HCT116 (cell line): ENCODE data around the gene PLD1. TPM values are rescaled to one million over a fixed set of nuclear protein-coding genes. Genes with fewer than 3 reads are reported as not detected.
A peak's percentile ranks its signal among the peaks of the same experiment; 100 is the strongest.

Source experiments
- ATAC-seq: fragments of 200-7000 bp; cut with Tn5 transposase; 2 replicates; pipeline ENCODE4 v1.9.1; 2020; ENCODE audit warnings: mild to moderate bottlenecking, moderate library complexity
- BruUV-seq: library from RNA; stranded (reverse); fragments of 400-500 nt; replicated peaks from 2 replicates; lab custom pipeline; 2021; lab: Mats Ljungman, UMichigan
- CTCF ChIA-PET: fragments of 300-600 bp; sonication (Branson Sonifier 250); formaldehyde crosslinking; loops from one replicate; lab custom pipeline; 2021; ENCODE audit warnings: antibody characterized with exemption; lab: Charles Lee
- POLR2A ChIA-PET: fragments of 300-600, 350-600 bp; sonication (Branson Sonifier 250); formaldehyde crosslinking; loops from one replicate; lab custom pipeline; 2021; ENCODE audit warnings: antibody characterized with exemption; lab: Charles Lee
- RAD21 ChIA-PET, 2 experiments: fragments of 300-600 bp; sonication (Branson Sonifier 250); formaldehyde crosslinking; loops; one replicate each; lab custom pipeline; 2023; ENCODE audit warnings: low total read pairs in 2 of 2; ENCODE audit not compliant: uncharacterized antibody in 2 of 2, unreplicated experiment in 2 of 2, low non-redundant PET in 1 of 2; lab: Charles Lee
- DNase-seq: peaks from one replicate; pipeline ENCODE4 v3.0.0-alpha.2; 2010; ENCODE audit warnings: low read depth, low spot score
- H2AFZ ChIP-seq: fragments of 200-600 bp; shearing (Covaris generic), sonication (generic); 2 replicates; pipeline ENCODE4 v1.6.1; 2017; ENCODE audit warnings: low read depth, mixed run types, mixed read lengths, antibody characterized with exemption, low read length; ENCODE audit not compliant: poor library complexity, severe bottlenecking
- H3K27ac ChIP-seq: 2 replicates; pipeline ENCODE4 v1.5.1; 2012; ENCODE audit warnings: low read depth, low read length
- H3K27me3 ChIP-seq: fragments of 200-600 bp; sonication (generic); 2 replicates; pipeline ENCODE4 v1.6.1; 2016; ENCODE audit warnings: mixed run types, low read length, mixed read lengths; ENCODE audit not compliant: insufficient read depth
- H3K36me3 ChIP-seq, 2 experiments: fragments of 200-500 bp in 1 of 2; fragments of 200-600 bp in 1 of 2; sonication (Bioruptor generic) in 1 of 2; sonication (generic) in 1 of 2; 2 replicates each; pipeline versions ENCODE4 v1.5.1 to v1.6.1; 2014 to 2016; ENCODE audit warnings: low read length in 2 of 2, inconsistent platforms in 1 of 2, mixed read lengths in 1 of 2, mixed run types in 1 of 2; ENCODE audit not compliant: insufficient read depth in 2 of 2, control insufficient read depth in 1 of 2
- H3K4me1 ChIP-seq, 2 experiments: fragments of 200-600 bp in 1 of 2; sonication (generic) in 1 of 2; 2 replicates each; pipeline versions ENCODE4 v1.5.1 to v1.6.1; 2012 to 2017; ENCODE audit warnings: low read length in 2 of 2, inconsistent platforms in 1 of 2, mild to moderate bottlenecking in 1 of 2, mixed read lengths in 1 of 2, mixed run types in 1 of 2, moderate library complexity in 1 of 2; ENCODE audit not compliant: insufficient read depth in 2 of 2, control insufficient read depth in 1 of 2
- H3K4me2 ChIP-seq: fragments of 200-600 bp; sonication (generic); 2 replicates; pipeline ENCODE4 v1.6.1; 2017; ENCODE audit warnings: mixed run types, low read length, mixed read lengths
- H3K4me3 ChIP-seq, 2 experiments: fragments of 200-600 bp in 1 of 2; sonication (generic) in 1 of 2; replicated peaks in 1 of 2; 2 replicates each; pipeline ENCODE4 v1.5.1; 2011 to 2016; ENCODE audit warnings: low read length in 2 of 2, control low read depth in 1 of 2, low read depth in 1 of 2, mild to moderate bottlenecking in 1 of 2, mixed read lengths in 1 of 2, mixed run types in 1 of 2
- H3K79me2 ChIP-seq: fragments of 200-600 bp; sonication (generic); 2 replicates; pipeline ENCODE4 v1.6.1; 2017; ENCODE audit warnings: mild to moderate bottlenecking, mixed run types, low read length, moderate library complexity, mixed read lengths; ENCODE audit not compliant: insufficient read depth
- H3K9ac ChIP-seq: fragments of 200-600 bp; sonication (generic); 2 replicates; pipeline ENCODE4 v1.6.1; 2016; ENCODE audit warnings: low read length, mixed read lengths
- H3K9me2 ChIP-seq: fragments of 200-600 bp; sonication (generic), shearing (Covaris generic); 2 replicates; pipeline ENCODE4 v1.6.1; 2017; ENCODE audit warnings: mixed run types, mild to moderate bottlenecking, moderate library complexity; ENCODE audit not compliant: insufficient read depth
- H3K9me3 ChIP-seq, 2 experiments: fragments of 200-500 bp in 1 of 2; fragments of 200-600 bp in 1 of 2; sonication (Bioruptor generic) in 1 of 2; sonication (generic) in 1 of 2; 2 replicates each; pipeline ENCODE4 v1.6.1; 2014 to 2017; ENCODE audit warnings: low read length in 2 of 2, mixed read lengths in 2 of 2, inconsistent platforms in 1 of 2, low read depth in 1 of 2, mild to moderate bottlenecking in 1 of 2, mixed run types in 1 of 2, moderate library complexity in 1 of 2; ENCODE audit not compliant: control insufficient read depth in 1 of 2, insufficient read depth in 1 of 2
- H4K20me1 ChIP-seq: fragments of 200-600 bp; sonication (generic), shearing (Covaris generic); 2 replicates; pipeline ENCODE4 v1.6.1; 2017; ENCODE audit warnings: mixed run types, mild to moderate bottlenecking, moderate library complexity; ENCODE audit not compliant: insufficient read depth
- CBX3 ChIP-seq: IDR thresholded peaks from 2 replicates; pipeline ENCODE4 v1.6.1; 2012; ENCODE audit warnings: low read depth
- EGR1 ChIP-seq: IDR thresholded peaks from 2 replicates; pipeline ENCODE4 v1.6.1; 2012; ENCODE audit warnings: low read depth
- ELF1 ChIP-seq: IDR thresholded peaks from 2 replicates; pipeline ENCODE4 v1.6.1; 2012; ENCODE audit warnings: low read depth, borderline replicate concordance
- EZH2 ChIP-seq: fragments of 200-600 bp; sonication (generic); IDR thresholded peaks from 2 replicates; pipeline ENCODE4 v1.6.1; 2017; ENCODE audit warnings: antibody characterized with exemption, mixed run types
- EZH2phosphoT487 ChIP-seq: fragments of 200-600 bp; IDR thresholded peaks from 2 replicates; pipeline ENCODE4 v1.6.1; 2018; ENCODE audit warnings: antibody characterized with exemption, borderline replicate concordance
- POLR2A ChIP-seq: IDR thresholded peaks from 2 replicates; pipeline ENCODE4 v1.7.0; 2011; ENCODE audit warnings: borderline replicate concordance; ENCODE audit not compliant: insufficient read depth, insufficient read length; ENCODE audit errors: extremely low read depth
- POLR2AphosphoS5 ChIP-seq: IDR thresholded peaks from 2 replicates; pipeline ENCODE4 v1.6.1; 2011; ENCODE audit warnings: mild to moderate bottlenecking, low read depth, low read length, moderate library complexity
- RAD21 ChIP-seq: IDR thresholded peaks from 2 replicates; pipeline ENCODE4 v1.6.1; 2012; ENCODE audit warnings: low read depth, mild to moderate bottlenecking
- SP1 ChIP-seq: IDR thresholded peaks from 2 replicates; pipeline ENCODE4 v1.6.1; 2012; ENCODE audit warnings: low read depth
- SRF ChIP-seq: IDR thresholded peaks from 2 replicates; pipeline ENCODE4 v1.6.1; 2012; ENCODE audit warnings: low read depth
- ZNF274 ChIP-seq: fragments of 200-500 bp; sonication (Bioruptor generic); IDR thresholded peaks from 2 replicates; pipeline ENCODE4 v1.6.1; 2014; ENCODE audit warnings: mild to moderate bottlenecking, low read depth, low read length, inconsistent platforms
- intact Hi-C: fragments of 100-400 bp; cut with micrococcal nuclease; formaldehyde crosslinking; loops from 2 replicates; pipeline ENCODE4 v1.10.0; 2022
- total RNA-seq: library from RNA; stranded (reverse); gene quantifications from one replicate; pipeline ENCODE4 v1.2.1, GENCODE V29; 2021; ENCODE audit not compliant: unreplicated experiment
- TF ChIP-seq, protein P1 (sequence below): IDR thresholded peaks from 2 replicates; pipeline ENCODE4 v1.6.1; 2012

The PLD1 gene
- total RNA-seq, 1 experiment from 2014 or later = 8.4 TPM

DNA sequence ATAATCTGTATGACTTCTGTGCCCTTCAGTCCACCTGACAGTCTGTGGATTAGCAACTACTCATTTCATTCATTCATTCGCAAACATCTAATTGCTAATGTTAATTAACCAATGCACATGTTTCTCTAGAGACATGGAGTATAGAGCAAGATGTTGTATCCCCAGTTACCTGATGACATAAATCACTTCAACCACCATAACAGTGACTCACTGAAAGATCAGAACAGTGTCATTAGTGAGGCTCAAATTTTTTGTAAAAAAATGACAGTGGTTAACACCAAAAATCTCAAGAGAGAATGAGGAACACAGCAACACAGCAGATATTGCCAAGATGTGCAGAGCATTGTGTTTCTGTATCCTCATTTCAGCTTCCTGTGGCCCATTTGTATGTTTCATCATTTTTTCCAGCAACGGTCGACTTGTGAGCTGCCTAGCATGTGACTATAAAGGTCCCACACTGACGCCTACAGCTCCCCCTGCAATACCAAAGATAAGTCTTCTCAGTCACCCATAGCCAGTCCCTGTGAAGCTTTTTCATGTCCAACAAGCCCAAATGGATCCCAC, 3.7 kb upstream of the PLD1 start:
- intact Hi-C loops = loop anchor here (10.0 kb wide), 1 partner anchor 61 kb away; no protein-coding TSS in a partner anchor
- TF ChIP-seq POLR2AphosphoS5 = no peak
- no peak for TF ChIP-seq ZNF274
- TF ChIP-seq POLR2A = no peak
- no peak for TF ChIP-seq CBX3
- DNase-seq = no peak
- POLR2A ChIA-PET = no interaction called here
- H2AFZ ChIP-seq = peak overlapping the region; percentile 13
- BruUV-seq = no TSS peak
- RAD21 ChIA-PET = interaction anchor here in 1 of 2 experiments (0.8 kb wide), 1 partner anchor 16 kb away, joined by 3 read pairs; no protein-coding TSS in a partner anchor
- H3K9ac ChIP-seq = no peak overlapping the region
- no peaks in the 10 kb centered on the region for H3K9me3 ChIP-seq
- H3K27me3 ChIP-seq = no peaks in the 10 kb centered on the region
- no peak overlapping the region for H3K27ac ChIP-seq
- H3K9me2 ChIP-seq = no peaks in the 10 kb centered on the region
- H3K4me3 ChIP-seq = no peak overlapping the region
- H3K36me3 ChIP-seq = no peaks in the 10 kb centered on the region
- no peak for ATAC-seq
- CTCF ChIA-PET = no interaction called here
- H3K79me2 ChIP-seq = no peaks in the 10 kb centered on the region
- H4K20me1 ChIP-seq = no peaks in the 10 kb centered on the region
- H3K4me2 ChIP-seq = no peak overlapping the region
- H3K4me1 ChIP-seq = peaks cover 5 to 33% of the 10 kb centered on the region in 2 experiments; a peak in 3 of 4 replicates

DNA sequence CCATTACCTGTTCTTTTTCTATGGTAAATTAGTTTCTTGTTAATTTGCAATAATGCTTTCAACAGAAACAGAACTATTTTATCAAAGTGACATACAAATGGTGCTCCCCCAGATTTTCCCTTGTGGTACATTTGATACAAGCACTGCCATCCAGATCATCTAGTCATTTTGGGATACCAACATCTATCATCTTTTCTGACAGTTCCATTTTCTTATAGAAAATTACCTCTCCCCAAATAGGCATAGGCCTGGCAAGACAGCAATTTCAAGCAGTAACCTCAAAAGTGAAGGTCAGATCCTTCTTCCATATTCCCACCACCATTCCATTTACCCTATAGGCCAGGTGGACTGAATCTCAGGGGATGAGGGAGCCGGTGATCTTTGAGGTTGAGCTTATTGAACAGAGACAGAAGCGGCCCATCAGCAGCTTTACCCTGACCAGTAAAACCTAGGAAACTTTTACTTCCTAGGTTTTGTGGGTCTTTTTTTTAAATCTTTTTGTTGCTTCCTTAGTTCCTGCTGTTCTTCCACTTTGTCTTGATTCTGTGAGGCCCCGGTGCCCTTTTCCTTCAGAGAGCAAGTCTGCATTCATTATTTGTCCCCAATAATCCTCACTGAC, 3.1 kb upstream of the PLD1 start:
- ATAC-seq = no peak
- Histone ChIP-seq H3K4me3 (no peak overlapping the region), H3K36me3 (no peaks in the 10 kb centered on the region), H3K79me2 (no peaks in the 10 kb centered on the region), H3K4me2 (no peak overlapping the region), H3K9ac (no peak overlapping the region), H2AFZ (peak overlapping the region; percentile 13), H3K9me2 (no peaks in the 10 kb centered on the region), H3K27ac (no peak overlapping the region), H3K27me3 (no peaks in the 10 kb centered on the region), H4K20me1 (no peaks in the 10 kb centered on the region), H3K4me1 (peaks cover 8 to 39% of the 10 kb centered on the region in 2 experiments; a peak in 3 of 4 replicates), H3K9me3 (no peaks in the 10 kb centered on the region)
- intact Hi-C loops = loop anchor here (10.0 kb wide), 1 partner anchor 61 kb away; no protein-coding TSS in a partner anchor
- RAD21 ChIA-PET = interaction anchor here in 1 of 2 experiments (0.8 kb wide), 1 partner anchor 16 kb away, joined by 3 read pairs; no protein-coding TSS in a partner anchor
- POLR2A ChIA-PET = no interaction called here
- BruUV-seq = no TSS peak
- DNase-seq = no peak
- CTCF ChIA-PET = no interaction called here
- no peak for TF ChIP-seq EZH2phosphoT487
- TF ChIP-seq, protein P1, sequence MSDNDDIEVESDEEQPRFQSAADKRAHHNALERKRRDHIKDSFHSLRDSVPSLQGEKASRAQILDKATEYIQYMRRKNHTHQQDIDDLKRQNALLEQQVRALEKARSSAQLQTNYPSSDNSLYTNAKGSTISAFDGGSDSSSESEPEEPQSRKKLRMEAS = no peak
- no peak for TF ChIP-seq SP1
- no peak for TF ChIP-seq ELF1
- no peak for TF ChIP-seq EGR1
- no peak for TF ChIP-seq EZH2
- TF ChIP-seq POLR2AphosphoS5 = no peak
- no peak for TF ChIP-seq RAD21
- no peak for TF ChIP-seq SRF
